LNCAP (cell line): Measurements from ENCODE around the gene COL25A1.

Experiments used
- CTCF ChIP-seq: fragments of 450-650 bp; IDR thresholded peaks from 2 replicates; pipeline ENCODE4 v1.5.1; 2017; ENCODE audit warnings: mild to moderate bottlenecking

Gene COL25A1

GRCh38 chr4:109214622-109215301 lies 87.7 kb downstream of the COL25A1 start:
- TF ChIP-seq CTCF: no peak

GRCh38 chr4:109213056-109213455 lies 89.4 kb downstream of the COL25A1 start:
- no peak for TF ChIP-seq CTCF

- no peak for TF ChIP-seq CTCF
Observed at GRCh38 chr4:109211671-109212070, 90.8 kb downstream of the COL25A1 start.

GRCh38 chr4:109209647-109210046 lies 92.8 kb downstream of the COL25A1 start:
- no peak for TF ChIP-seq CTCF

GRCh38 chr4:109207898-109208297 lies 94.6 kb downstream of the COL25A1 start:
- TF ChIP-seq CTCF: no peak

- no peak for TF ChIP-seq CTCF
Observed at GRCh38 chr4:109207061-109207460, 95.4 kb downstream of the COL25A1 start.

- no peak for TF ChIP-seq CTCF
Observed at GRCh38 chr4:109206620-109207019, 95.8 kb downstream of the COL25A1 start.

GRCh38 chr4:109205186-109205585 lies 97.3 kb downstream of the COL25A1 start:
- TF ChIP-seq CTCF: no peak
